ENCODE measurements around the gene DDI2. TPM values are rescaled to one million over a fixed set of nuclear protein-coding genes. Genes with fewer than 3 reads are reported as not detected.
A peak's percentile ranks its signal among the peaks of the same experiment; 100 is the strongest.
"Not testable (repeated sequence)": the region's sequence is repeated elsewhere in the genome, so short reads cannot be mapped to it uniquely, and the experiment has no call there.

The DDI2 gene
- total RNA-seq, 1 donor from 2014 or later = 13.0 TPM

DNA sequence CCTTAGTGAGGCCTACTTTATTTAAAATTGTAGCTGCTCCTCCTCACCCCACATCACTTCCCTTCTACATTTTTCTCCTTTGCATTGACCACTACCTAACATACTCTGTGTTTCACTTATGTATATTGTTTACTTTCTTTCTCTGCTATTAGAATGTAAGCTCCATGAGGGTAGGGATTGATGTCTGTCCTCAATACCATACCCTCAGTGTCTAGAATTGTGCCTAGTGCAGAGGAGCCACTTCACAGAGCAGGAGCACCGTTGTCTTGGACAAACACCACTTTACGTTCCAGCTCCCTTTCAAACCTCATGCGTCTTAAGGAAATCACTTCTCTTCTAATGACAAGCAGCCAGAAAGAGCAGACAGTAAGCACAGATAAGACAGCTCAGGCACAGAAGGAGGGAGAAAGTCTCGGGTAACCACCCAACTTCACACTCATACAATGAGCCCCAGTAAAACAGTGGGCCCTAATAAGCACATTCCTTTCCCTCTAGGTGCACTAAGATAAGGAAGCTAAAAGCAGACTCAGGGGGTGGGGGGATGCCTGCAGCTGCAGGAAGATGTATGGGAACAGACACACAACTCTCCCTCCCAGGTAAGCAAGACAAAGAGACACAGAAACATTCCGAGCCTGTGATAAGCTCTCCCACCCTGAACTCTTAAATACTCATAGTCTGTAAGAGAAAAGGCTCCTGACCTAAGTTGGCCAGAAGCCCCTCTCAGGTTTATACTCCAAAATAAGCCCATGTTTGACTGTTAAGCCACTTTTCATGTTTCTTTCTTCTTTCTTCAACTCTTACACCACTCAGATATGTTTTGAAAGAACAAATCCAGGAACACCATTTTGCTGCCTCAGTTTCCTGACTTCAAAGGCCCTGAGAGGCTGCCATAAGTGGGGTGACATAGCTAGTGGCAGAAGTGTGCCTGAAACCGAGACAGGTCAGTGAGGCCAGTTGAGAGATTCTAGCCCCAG, 59.7 kb downstream of the DDI2 start:
- no peak for DNase-seq (ENCODE audit: low read depth in 2 of 2)

DNA sequence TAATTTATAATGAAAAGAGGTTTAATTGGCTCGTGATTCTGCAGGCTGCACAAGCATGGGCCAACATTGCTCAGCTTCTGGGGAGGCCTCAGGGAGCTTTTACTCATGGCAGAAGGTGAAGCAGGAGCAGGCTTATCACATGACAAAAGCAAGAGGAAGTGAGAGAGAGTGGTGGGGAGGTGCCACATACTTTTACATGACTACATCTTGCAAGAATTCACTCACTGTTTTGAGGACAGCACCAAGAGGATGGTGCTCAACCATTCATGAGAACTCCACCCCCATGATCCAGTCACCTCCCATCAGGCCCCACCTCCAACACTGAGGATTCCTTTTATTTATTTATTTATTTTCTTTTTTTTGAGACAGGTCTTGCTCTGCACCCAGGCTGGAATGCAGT, 61.3 kb downstream of the DDI2 start:
- DNase-seq (ENCODE audit: low read depth in 2 of 2) = peak in 1 of 2 donors; percentile 31

DNA sequence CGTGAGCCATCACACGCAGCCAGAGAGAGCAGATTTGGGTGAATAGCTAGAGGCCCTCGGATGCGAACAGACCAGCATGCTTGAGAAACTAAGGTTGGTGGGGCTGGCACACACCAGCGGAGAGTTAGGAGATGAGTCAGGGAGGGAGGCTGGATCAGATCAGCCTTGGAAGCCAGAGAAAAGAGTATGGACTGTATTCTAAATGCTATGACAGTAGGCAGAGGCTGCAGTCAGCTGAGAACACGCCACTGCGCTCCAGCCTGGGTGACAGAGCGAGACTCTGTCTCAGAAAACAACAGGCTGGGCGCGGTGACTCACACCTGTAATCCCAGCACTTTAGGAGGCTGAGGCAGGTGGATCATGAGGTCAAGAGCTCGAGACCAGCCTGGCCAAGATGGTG, 62.9 kb downstream of the DDI2 start:
- DNase-seq (ENCODE audit: low read depth in 2 of 2) = no peak

DNA sequence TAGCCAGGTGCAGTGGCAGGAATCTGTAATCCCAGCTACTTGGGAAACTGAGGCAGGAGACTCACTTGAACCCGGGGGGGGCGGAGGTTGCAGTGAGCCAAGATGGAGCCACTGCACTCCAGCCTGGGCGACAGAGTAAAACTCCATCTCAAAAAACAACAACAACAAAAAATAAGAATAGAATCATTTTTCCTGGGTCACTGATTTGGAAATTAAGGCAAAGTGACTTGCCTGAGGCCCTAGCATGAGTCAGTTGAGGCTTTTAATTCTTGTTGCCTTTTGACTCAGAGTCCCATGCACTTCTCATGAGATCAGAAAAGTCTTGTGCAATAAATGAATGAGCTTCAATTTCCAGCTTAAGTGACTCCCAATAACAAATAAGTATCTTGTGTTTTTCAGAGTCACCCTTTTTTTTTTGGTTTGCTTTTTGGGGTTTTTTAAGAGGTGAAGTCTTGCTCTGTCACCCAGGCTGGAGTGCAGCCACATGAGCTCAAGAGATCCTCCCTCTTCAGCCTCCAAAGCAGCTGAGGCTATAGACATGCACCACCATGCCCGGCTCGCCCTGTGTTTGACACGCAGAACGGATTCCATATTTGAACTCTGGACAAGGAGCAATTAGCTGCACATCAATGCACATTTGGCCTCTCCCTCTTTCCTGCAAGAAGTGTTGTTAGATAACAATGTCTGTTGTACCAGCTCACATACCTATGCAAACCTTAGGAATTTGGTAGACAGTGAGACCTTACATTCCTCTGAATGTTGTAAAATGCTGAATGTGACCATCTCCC, 63.5 kb downstream of the DDI2 start:
- no peak for DNase-seq (ENCODE audit: low read depth in 2 of 2)

DNA sequence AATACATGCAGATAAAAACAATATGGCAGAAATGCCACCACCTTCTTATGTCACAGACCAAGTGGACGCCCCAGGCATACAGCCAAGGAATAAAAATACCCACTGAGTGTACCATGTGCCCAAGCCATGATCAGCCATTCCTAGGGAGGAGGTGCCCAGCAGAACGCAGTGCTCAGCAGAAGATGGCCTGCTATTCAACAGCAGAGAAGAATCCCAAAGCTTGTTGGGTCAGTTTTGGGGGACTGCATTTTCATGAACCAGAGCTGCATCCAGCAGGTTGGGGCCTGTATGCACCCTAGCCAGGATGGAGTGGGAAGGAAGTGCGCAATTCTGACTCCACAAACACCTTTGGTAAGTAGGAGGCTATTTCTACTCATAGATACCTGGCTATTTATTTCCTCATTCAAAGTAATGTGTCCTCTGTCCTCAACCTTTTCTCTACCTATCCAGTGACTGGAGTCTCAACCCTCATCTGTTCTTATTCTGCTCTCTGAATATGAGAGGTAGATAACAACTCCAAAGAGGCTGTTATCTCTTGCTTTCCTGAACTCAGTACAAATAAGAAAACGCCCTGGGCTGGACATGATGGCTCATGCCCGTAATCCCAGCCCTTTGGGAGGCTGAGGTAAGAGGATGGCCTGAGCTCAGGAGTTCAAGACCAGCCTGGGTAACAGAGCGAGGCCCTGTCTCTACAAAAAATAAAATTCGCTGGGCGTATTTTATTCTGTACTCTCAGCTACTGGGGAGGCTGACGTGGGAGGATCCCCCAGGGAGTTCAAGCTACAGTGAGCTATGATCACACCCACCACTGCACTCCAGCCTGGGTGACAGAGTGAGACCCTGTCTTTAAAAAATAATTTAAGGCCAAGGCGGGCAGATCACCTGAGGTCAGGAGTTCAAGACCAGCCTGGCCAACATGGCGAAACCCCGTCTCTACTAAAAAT, 64.4 kb downstream of the DDI2 start:
- no peak for DNase-seq (ENCODE audit: low read depth in 2 of 2)

DNA sequence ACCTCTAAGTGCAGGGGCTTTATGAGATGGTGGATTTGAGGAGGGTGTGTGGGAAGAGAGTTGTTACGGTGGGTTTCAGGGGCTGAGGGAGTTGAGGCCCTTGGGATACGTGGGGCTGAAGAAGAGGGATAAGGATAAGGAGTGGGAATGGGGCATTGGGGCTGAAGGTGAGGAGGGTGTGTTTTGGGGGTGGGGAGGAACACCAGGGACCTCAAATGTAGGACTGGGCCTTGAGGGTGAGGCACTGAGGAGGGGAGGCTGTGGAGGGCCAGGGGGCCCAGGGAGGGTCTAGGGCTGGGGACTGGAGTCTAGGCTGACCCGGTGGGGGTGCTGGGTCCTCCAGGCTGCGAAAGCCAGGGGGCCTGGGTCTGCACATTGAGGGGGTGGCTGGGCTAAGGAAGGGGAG, 65.7 kb downstream of the DDI2 start:
- DNase-seq (ENCODE audit: low read depth in 2 of 2) = no peak

DNA sequence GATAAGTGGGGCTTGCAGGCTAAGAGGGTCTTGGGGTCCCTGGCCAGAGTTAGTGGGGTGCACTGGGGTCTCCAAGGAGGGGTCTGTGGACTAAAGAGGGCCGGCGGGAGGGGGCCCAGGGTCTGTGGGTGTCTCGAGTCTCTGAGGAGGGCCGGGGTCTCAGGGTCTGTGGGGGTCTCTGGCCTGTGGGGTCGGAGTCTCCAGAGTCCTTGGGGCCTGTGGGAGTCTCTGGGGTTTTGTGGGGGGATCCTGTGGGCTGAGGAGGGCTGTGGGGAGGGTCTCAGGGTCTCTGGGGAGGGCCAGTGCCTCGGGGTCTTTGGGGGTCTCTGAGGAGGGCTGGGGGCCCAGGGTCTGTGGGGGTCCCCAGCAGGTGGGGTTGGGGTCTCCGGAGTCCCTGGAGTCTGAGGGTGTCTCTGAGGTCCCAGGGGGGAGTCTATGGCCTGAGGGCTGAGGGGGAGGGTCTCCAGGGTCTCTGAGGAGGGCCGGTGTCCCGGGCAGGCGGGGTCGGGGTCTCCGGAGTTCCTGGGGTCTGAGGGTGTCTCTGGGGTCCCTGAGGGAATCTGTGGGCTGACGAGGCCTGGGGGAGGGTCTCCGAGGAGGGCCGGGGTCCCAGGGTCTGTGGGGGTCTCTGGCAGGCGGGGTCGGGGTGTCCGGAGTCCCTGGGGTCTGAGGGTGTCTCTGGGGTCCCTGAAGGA, 66.2 kb downstream of the DDI2 start:
- no peak for DNase-seq (ENCODE audit: low read depth in 2 of 2)

DNA sequence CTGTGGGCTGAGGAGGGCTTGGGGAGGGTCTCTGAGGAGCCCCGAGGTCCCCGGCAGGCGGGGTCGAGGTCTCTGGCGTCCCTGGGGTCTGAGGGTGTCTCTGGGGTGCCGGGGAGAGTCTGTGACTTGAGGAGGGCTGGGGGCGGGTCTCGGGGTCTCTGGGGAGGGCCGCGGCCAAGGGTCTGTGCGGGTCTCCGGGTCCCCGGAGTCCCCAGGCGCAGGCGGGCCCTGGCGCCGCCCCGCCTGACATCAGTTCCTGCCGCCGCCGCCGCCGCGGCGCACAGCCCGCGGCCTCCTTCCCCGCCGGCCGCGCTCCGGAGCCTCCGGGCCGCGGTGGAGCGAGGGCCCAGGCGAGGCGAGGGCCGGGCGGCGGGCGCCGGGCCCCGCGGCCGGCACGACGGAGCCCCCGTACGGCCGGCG, 66.8 kb downstream of the DDI2 start, which contains the start of gene PLEKHM2:
Gene PLEKHM2 (plus strand): TSS at position 279 of the 420 bp plus-strand sequence. CDS start 239 bp downstream, outside the sequence.
- peak in 1 of 2 donors; percentile 60 for DNase-seq (ENCODE audit: low read depth in 2 of 2)

DNA sequence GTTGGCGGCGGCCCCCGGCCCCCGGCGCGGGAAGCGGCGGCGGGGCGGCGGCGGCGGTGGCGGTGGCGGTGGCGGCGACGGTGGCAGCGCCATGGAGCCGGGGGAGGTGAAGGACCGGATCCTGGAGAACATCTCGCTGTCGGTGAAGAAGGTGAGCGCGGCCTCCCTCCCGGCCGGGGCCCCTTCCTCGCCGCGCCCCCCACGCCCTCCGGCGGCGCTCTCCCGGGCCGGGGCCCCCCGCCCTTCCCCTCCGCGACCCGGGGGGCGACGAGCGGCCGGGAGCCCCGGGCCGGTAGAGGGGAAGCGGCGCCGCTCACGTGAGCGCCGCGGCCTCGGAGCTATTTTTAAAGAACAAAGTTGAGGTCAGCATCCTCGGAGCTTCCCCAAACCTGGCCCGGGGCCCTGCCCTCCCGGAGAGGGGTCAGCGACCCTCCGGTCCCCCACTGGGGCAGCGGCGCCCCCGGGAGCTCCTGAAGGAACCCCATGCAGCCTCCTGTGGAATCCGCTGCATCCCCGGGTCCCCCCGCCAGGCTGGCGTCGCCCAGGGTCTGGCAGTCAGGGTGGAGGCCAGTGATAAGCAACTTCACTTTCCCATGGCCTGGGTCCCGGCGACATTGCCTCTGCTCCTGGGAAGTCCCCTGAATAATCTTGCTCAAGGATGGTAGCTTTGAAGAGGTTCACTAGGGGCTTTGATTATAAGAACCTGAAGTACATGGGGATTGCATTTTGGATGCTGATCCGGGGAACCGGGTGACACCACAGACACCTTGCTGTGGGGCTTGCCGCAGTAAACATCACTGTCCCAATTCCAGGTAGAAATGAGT, 67.4 kb downstream of the DDI2 start:
- DNase-seq (ENCODE audit: low read depth in 2 of 2) = peak in 1 of 2 donors; percentile 41

DNA sequence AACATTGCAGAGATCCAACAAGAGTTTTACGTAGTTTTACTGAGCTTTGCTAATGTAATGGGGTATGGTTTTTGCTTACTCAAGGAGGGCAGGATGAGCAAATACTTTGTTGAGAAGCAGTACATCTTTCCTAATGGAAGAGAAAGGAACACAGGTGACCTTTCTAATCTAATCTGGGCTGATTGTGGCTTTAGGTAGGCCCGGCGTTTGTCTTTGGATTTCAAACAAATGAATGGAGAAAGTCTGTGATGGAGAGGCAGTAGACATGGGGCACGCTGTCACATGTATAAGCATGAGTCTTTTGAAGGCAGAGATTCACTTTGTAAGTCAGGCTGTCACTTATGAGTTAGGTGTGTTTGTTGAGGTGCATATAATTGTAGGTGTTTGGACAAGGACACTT, 68.6 kb downstream of the DDI2 start:
- no peak for DNase-seq (ENCODE audit: low read depth in 2 of 2)

DNA sequence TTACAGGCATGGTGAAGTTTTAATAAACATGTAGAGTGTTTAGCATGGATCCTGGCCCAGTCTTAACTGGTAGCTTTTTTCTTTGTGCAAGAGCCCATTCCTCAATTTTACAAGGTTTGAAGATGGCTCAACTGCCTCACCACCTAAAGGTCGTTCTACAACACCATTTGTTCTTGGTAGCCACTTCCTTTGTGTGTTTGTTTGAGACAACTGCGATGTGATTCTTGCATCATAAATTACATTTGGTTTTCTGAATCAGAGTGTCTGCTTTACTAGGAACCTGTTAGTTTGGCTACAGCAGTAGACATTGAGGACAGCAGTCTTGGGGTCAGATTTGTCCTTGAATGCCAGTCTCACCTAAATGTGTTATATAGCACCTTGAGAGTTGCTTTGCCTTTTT, 70.2 kb downstream of the DDI2 start:
- DNase-seq (ENCODE audit: low read depth in 2 of 2) = no peak

DNA sequence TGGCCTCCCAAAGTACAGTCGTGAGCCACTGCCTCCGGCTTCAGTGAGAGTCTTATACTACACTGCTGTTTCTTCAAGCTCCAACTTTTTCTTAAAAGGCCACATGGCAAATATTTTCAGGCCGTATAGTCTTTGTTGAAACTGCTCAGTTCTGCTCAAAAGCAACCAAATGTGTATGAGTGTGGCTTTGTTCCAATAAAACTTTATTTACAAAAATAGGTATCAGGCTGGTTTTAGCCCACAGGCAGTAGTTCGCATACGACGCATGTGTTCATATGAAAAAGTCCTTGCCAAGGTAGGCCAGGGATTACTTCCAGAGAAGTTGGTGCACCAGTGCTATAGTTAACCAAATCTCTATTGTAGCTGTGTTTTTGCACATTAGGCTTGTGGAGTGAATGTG, 73.1 kb downstream of the DDI2 start:
- DNase-seq (ENCODE audit: low read depth in 2 of 2) = no peak

DNA sequence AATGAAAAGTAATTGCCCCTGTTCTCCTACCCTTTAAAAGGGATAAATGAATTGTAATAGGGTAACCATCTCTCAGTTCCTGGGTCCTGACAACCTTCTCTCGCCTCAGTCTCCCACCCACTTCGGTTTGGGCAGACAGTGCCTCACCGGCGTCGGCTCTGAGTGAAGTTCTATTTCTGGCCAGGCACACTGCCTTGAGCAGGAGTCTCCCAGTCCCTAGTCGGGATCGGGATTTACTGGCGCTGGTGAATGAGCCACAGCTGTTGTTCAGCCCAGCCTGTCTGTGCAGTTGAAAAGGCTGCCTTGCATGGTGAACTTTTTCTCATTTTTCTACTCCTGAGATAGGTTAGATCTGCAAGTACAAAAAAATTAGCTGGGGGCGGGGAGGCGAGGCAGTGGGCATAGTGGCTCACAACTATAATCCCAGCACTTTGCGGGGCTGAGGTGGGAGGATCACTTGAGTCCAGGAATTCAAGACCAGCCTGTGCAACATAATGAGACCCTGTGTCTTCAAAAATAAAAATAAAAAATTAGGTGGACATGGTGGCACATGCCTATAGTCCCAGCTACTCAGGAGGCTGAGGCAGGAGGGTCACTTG, 74.3 kb downstream of the DDI2 start:
- no peak for DNase-seq (ENCODE audit: low read depth in 2 of 2)

DNA sequence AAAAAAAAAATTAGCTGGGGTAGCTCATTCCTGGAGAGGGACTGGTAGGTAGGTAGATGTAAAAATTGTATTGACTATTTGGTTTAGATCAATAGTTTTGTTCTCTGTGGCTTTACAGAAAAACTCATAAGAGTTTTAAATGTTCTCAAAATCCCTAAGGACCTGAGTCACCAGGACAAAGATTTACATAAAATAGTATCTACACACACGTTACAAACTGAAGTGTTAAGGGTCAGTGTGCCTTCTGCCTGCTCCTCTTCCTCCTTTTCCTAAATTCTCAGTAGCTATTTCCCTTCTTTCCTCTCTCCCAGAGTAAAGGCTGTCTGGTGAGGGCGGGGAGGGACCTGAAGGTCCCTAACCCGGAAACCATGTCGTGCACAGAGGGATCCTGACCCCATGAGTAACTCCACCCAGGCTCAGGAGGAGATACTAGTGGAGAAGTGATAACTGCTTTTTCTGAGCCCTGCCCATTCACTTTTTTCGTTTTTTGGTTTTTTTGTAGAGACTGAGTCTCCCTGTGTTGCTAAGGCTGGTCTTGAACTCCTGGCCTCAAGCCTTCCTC, 74.9 kb downstream of the DDI2 start:
- peak in 1 of 2 donors; percentile 52 for DNase-seq (ENCODE audit: low read depth in 2 of 2)

DNA sequence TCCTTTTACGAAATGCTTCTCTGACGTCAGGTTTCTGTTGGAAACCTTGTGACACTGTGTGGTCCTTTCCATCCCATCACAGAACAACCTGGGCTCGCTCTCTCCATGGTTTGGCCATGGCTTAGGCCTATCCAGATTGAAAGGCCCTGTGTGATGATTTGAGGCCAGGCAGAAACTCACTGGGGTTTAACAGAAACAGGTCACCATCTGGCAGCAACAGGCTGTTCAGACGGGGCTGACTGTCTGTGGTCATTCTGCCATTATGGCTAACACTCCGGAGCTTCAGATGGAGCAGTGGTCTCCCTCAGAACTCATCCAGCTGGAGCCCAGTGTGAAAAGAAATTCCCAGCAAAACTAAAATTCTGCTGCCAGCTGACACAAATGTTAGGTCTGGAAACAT, 76.1 kb downstream of the DDI2 start:
- DNase-seq (ENCODE audit: low read depth in 2 of 2) = no peak

DNA sequence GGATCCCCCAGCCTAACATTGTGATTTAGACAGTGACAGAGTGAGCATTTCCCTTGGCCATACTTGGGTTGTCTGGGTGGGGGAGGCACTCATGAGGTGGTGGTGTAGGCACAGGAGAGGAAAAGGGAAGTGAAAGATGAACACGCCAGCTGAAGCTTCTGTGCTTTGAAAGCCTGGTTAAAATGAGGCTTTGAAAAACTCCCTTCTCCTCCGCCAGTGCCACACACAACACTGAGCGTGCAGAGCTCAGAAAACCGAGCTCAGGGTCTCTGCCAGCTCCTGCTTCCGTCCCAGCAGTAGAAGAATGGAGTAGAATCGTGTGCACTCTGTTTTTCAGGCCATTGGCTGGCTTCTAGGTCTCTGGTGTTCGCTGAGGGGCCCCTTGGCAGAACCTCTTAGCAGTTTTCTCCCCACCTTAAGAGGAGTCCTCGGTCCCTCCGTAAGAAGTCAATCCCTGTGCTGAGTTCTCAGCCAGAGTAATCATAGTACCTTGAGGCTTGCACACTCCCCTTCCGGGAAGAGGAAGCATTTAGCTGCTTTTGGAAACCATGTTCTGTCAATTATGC, 79.8 kb downstream of the DDI2 start:
- peak in 1 of 2 donors; percentile 11 for DNase-seq (ENCODE audit: low read depth in 2 of 2)

DNA sequence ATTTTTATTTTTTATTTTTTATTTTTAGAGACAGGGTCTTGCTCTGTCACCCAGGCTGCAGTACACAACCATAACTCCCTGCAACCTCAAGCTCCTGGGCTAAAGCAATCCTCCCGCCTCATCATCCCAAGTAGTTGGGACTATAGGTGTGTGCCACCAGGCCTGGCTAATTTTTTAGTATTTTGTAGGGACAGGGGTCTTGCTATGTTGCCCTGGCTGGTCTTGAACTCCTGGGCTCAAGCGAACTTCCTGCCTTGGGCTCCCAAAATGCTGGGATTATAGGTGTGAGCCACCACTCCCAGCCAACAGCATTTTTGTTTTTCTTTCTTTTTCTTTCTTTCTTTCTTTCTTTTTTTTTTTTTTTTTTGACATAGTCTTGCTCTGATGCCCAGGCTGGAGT, 80.9 kb downstream of the DDI2 start:
- DNase-seq (ENCODE audit: low read depth in 2 of 2) = no peak

DNA sequence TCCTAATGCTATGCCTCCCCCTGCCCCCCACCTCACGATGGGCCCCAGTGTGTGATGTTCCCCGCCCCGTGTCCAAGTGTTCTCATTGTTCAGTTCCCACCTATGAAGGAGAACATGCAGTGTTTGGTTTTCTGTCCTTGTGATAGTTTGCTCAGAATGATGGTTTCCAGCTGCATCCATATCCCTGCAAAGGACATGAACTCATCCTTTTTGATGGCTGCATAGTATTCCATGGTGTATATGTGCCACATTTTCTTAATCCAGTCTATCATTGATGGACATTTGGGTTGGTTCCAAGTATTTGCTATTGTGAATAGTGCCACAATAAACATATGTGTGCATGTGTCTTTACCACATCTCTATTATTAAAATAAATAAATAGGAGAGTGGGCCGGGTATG, 82.1 kb downstream of the DDI2 start:
- not testable (repeated sequence) for DNase-seq (ENCODE audit: low read depth in 2 of 2)

DNA sequence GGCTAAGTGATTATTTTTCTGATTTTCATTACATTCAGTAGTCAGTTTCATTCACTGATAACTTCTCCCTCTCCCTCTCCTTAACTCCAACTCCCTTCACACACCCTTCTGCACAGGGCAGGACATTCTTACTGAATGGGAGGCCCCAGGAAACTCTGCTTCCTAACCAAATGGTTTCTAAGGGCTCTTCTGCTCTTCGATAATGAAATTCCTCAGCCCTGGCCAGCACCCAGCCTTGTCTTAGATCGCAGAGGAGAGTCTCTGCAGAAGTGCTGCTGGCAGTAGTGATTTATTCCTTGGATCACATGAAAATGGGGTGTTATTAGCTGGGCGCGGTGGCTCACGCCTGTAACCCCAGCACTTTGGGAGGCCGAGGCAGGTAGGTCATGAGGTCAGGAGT, 83.2 kb downstream of the DDI2 start:
- DNase-seq (ENCODE audit: low read depth in 2 of 2) = no peak
